ENCODE results near the gene MRPL23. TPM values are rescaled to one million over a fixed set of nuclear protein-coding genes. Genes with fewer than 3 reads are reported as not detected.

MRPL23 gene
- total and polyA plus RNA-seq, 4 donors: 33.0 to 83.9 (median 67.6) TPM

DNA sequence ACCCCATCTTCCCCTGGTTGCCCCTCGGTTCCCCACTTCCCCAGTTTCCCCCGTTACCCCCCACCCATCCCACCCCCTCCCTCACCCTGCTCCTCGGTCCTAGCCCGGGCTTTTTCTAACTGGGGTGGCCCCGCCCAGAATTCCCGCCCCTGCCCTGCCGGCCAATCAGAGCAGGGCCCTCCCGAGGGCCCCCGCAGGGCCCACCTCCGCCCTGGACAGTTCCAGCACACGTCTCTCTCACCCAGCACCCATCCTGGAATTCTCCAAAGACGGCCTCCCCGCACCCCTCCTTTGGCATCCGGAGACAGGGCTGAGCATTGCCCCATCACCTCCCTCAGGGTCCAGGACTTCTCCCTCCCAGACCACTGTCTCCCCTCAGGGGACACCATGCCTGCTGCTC, 50.6 kb downstream of the MRPL23 start, which contains the start of gene H19:
H19 (minus strand) TSS at position 88 of the 400 bp plus-strand sequence.
- Histone ChIP-seq H3K4me3 (ENCODE audit: low read depth in 1 of 3, low read length in 3 of 3) (no peak within 1 kb of the TSS), H3K27ac (ENCODE audit: low read depth in 1 of 2, low read length in 2 of 2) (no peak within 1 kb of the TSS), H3K4me1 (ENCODE audit: control insufficient read depth in 4 of 4, insufficient read depth in 4 of 4, low read length in 3 of 4) (no peaks in the 10 kb centered on the region), H3K9ac (ENCODE audit: low read depth in 1 of 2, low read length in 2 of 2) (no peak within 1 kb of the TSS), H3K36me3 (ENCODE audit: control insufficient read depth in 4 of 4, insufficient read depth in 3 of 4, low read depth in 1 of 4, low read length in 3 of 4) (no peaks in the 10 kb centered on the region), H3K9me3 (ENCODE audit: control insufficient read depth in 4 of 4, low read length in 3 of 4) (no peaks in the 10 kb centered on the region), H3K27me3 (ENCODE audit: control insufficient read depth in 4 of 4, insufficient read depth in 4 of 4, low read length in 3 of 4) (no peaks in the 10 kb centered on the region)
- TF ChIP-seq FOXA1 (IDR thresholded peaks at IDR 0.05): no peak
- TF ChIP-seq, protein P1, sequence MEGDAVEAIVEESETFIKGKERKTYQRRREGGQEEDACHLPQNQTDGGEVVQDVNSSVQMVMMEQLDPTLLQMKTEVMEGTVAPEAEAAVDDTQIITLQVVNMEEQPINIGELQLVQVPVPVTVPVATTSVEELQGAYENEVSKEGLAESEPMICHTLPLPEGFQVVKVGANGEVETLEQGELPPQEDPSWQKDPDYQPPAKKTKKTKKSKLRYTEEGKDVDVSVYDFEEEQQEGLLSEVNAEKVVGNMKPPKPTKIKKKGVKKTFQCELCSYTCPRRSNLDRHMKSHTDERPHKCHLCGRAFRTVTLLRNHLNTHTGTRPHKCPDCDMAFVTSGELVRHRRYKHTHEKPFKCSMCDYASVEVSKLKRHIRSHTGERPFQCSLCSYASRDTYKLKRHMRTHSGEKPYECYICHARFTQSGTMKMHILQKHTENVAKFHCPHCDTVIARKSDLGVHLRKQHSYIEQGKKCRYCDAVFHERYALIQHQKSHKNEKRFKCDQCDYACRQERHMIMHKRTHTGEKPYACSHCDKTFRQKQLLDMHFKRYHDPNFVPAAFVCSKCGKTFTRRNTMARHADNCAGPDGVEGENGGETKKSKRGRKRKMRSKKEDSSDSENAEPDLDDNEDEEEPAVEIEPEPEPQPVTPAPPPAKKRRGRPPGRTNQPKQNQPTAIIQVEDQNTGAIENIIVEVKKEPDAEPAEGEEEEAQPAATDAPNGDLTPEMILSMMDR (IDR thresholded peaks at IDR 0.05; ENCODE audit: low read depth, low read length, missing input control): no peak
- WGBS: no CpG with 5 or more reads among the region's 14 CpGs
- DNase-seq (ENCODE audit: low spot score): no peak

DNA sequence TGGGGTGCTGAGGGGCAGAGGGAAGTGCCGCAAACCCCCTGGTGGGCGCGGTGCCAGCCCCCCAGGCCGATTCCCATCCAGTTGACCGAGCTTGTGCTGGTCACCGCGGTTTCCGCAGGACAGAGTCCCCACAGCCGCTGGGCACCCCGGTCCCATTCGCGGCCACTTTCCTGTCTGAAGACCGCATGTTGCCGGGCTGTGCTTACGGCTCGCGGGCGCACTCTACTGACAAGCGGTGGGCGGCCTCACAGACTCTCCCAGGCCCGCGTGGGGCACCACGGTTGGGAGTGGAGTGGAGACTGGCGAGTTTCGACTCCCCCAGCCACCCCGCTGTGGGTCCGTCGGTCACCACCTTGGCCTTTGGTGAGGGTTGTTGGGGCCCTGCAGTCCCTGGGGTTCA, 51.2 kb downstream of the MRPL23 start:
- H3K27ac ChIP-seq (ENCODE audit: low read depth in 1 of 2, low read length in 2 of 2): no peak overlapping the region
- TF ChIP-seq GABPA (IDR thresholded peaks at IDR 0.05 in 1 of 2, conservative IDR thresholded peaks at IDR 0.05 in 1 of 2): no peak
- no peak for TF ChIP-seq FOXA2 (IDR thresholded peaks at IDR 0.05)
- TF ChIP-seq EGR1 (IDR thresholded peaks at IDR 0.05; ENCODE audit: low read depth in 2 of 2): no peak
- no peak for TF ChIP-seq NR2F2 (IDR thresholded peaks at IDR 0.05)
- no peak for TF ChIP-seq RXRA (IDR thresholded peaks at IDR 0.05)
- TF ChIP-seq, protein P2, sequence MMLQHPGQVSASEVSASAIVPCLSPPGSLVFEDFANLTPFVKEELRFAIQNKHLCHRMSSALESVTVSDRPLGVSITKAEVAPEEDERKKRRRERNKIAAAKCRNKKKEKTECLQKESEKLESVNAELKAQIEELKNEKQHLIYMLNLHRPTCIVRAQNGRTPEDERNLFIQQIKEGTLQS (IDR thresholded peaks at IDR 0.05): no peak
- TF ChIP-seq, protein P3, sequence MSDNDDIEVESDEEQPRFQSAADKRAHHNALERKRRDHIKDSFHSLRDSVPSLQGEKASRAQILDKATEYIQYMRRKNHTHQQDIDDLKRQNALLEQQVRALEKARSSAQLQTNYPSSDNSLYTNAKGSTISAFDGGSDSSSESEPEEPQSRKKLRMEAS (IDR thresholded peaks at IDR 0.05): no peak
- TF ChIP-seq, protein P4, sequence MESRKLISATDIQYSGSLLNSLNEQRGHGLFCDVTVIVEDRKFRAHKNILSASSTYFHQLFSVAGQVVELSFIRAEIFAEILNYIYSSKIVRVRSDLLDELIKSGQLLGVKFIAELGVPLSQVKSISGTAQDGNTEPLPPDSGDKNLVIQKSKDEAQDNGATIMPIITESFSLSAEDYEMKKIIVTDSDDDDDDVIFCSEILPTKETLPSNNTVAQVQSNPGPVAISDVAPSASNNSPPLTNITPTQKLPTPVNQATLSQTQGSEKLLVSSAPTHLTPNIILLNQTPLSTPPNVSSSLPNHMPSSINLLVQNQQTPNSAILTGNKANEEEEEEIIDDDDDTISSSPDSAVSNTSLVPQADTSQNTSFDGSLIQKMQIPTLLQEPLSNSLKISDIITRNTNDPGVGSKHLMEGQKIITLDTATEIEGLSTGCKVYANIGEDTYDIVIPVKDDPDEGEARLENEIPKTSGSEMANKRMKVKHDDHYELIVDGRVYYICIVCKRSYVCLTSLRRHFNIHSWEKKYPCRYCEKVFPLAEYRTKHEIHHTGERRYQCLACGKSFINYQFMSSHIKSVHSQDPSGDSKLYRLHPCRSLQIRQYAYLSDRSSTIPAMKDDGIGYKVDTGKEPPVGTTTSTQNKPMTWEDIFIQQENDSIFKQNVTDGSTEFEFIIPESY (IDR thresholded peaks at IDR 0.05): no peak
- DNase-seq (ENCODE audit: low spot score): no peak
- no peaks in the 10 kb centered on the region for H3K36me3 ChIP-seq (ENCODE audit: control insufficient read depth in 4 of 4, insufficient read depth in 3 of 4, low read depth in 1 of 4, low read length in 3 of 4)
- no peaks in the 10 kb centered on the region for H3K4me1 ChIP-seq (ENCODE audit: control insufficient read depth in 4 of 4, insufficient read depth in 4 of 4, low read length in 3 of 4)
- H3K9me3 ChIP-seq (ENCODE audit: control insufficient read depth in 4 of 4, low read length in 3 of 4): no peaks in the 10 kb centered on the region
- no peak overlapping the region for H3K4me3 ChIP-seq (ENCODE audit: low read depth in 1 of 3, low read length in 3 of 3)
- WGBS: no CpG with 5 or more reads among the region's 28 CpGs
- H3K27me3 ChIP-seq (ENCODE audit: control insufficient read depth in 4 of 4, insufficient read depth in 4 of 4, low read length in 3 of 4): no peaks in the 10 kb centered on the region
- H3K9ac ChIP-seq (ENCODE audit: low read depth in 1 of 2, low read length in 2 of 2): no peak overlapping the region

DNA sequence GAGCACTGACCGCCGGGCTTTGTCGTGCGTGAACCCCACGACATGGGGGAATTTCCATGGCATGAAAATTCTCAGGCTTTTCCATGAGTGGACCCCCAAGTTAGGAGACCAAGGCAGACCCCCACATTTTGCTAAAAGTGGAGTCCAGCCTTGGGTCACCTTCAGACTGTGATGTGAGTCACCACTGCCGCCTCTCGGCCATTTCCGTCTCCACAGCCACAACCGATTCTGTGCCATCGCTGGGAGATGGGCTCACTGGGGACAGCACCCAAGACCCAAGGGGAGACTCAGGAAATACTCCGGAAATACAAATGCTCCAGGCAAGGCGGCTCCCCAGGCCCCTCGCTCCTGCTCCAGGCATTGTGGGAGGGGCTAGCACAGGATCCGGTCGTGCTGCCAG, 51.7 kb downstream of the MRPL23 start:
- no peak for DNase-seq (ENCODE audit: low spot score)
- Histone ChIP-seq H3K36me3 (ENCODE audit: control insufficient read depth in 4 of 4, insufficient read depth in 3 of 4, low read depth in 1 of 4, low read length in 3 of 4) (no peaks in the 10 kb centered on the region), H3K27ac (ENCODE audit: low read depth in 1 of 2, low read length in 2 of 2) (no peak overlapping the region), H3K27me3 (ENCODE audit: control insufficient read depth in 4 of 4, insufficient read depth in 4 of 4, low read length in 3 of 4) (no peaks in the 10 kb centered on the region), H3K4me1 (ENCODE audit: control insufficient read depth in 4 of 4, insufficient read depth in 4 of 4, low read length in 3 of 4) (no peaks in the 10 kb centered on the region), H3K4me3 (ENCODE audit: low read depth in 1 of 3, low read length in 3 of 3) (no peak overlapping the region), H3K9me3 (ENCODE audit: control insufficient read depth in 4 of 4, low read length in 3 of 4) (no peaks in the 10 kb centered on the region), H3K9ac (ENCODE audit: low read depth in 1 of 2, low read length in 2 of 2) (no peak overlapping the region)
- WGBS: no CpG with 5 or more reads among the region's 15 CpGs
- TF ChIP-seq YY1 (IDR thresholded peaks at IDR 0.05) (no peak), RXRA (IDR thresholded peaks at IDR 0.05) (no peak), FOXA1 (IDR thresholded peaks at IDR 0.05) (no peak), EGR1 (IDR thresholded peaks at IDR 0.05; ENCODE audit: low read depth in 2 of 2) (no peak), HNF4G (IDR thresholded peaks at IDR 0.05) (no peak), FOXA2 (IDR thresholded peaks at IDR 0.05) (no peak), TAF1 (conservative IDR thresholded peaks at IDR 0.05) (no peak), HNF4A (conservative IDR thresholded peaks at IDR 0.05) (no peak), SP1 (IDR thresholded peaks at IDR 0.05) (no peak), NR2F2 (IDR thresholded peaks at IDR 0.05) (no peak), JUND (IDR thresholded peaks at IDR 0.05) (no peak)
- TF ChIP-seq, protein P4 (IDR thresholded peaks at IDR 0.05): no peak
- TF ChIP-seq, protein P5, sequence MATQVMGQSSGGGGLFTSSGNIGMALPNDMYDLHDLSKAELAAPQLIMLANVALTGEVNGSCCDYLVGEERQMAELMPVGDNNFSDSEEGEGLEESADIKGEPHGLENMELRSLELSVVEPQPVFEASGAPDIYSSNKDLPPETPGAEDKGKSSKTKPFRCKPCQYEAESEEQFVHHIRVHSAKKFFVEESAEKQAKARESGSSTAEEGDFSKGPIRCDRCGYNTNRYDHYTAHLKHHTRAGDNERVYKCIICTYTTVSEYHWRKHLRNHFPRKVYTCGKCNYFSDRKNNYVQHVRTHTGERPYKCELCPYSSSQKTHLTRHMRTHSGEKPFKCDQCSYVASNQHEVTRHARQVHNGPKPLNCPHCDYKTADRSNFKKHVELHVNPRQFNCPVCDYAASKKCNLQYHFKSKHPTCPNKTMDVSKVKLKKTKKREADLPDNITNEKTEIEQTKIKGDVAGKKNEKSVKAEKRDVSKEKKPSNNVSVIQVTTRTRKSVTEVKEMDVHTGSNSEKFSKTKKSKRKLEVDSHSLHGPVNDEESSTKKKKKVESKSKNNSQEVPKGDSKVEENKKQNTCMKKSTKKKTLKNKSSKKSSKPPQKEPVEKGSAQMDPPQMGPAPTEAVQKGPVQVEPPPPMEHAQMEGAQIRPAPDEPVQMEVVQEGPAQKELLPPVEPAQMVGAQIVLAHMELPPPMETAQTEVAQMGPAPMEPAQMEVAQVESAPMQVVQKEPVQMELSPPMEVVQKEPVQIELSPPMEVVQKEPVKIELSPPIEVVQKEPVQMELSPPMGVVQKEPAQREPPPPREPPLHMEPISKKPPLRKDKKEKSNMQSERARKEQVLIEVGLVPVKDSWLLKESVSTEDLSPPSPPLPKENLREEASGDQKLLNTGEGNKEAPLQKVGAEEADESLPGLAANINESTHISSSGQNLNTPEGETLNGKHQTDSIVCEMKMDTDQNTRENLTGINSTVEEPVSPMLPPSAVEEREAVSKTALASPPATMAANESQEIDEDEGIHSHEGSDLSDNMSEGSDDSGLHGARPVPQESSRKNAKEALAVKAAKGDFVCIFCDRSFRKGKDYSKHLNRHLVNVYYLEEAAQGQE (IDR thresholded peaks at IDR 0.05): no peak
- TF ChIP-seq, protein P3 (IDR thresholded peaks at IDR 0.05): no peak

Data from liver (tissue), 9 donors.